Activated CD4-positive, alpha-beta T cell treated with anti-CD3 and anti-CD28 coated beads, Interleukin-2, amount 10 ng/mL, durations not matched to agents 7 days and 5 days (primary cell): ENCODE data around the gene ADGRG3. TPM values are rescaled to one million over a fixed set of nuclear protein-coding genes. Genes with fewer than 3 reads are reported as not detected.
"Not testable (repeated sequence)": the region's sequence is repeated elsewhere in the genome, so short reads cannot be mapped to it uniquely, and the experiment has no call there.

Source experiments
- CTCF ChIA-PET: fragments of 350-600 bp; sonication (Branson Sonifier 250); formaldehyde crosslinking; loops from one replicate; lab custom pipeline; 2021; ENCODE audit warnings: antibody characterized with exemption; lab: Charles Lee
- POLR2A ChIA-PET: fragments of 350-600 bp; sonication (Branson Sonifier 250); formaldehyde crosslinking; loops from one replicate; lab custom pipeline; 2021; ENCODE audit warnings: antibody characterized with exemption; lab: Charles Lee
- DNase-seq: peaks from one replicate; pipeline ENCODE4 v3.0.0-alpha.2; 2020
- H3K27ac Mint-ChIP-seq: one replicate; pipeline ENCODE4 v1.8.0; 2021; ENCODE audit warnings: mild to moderate bottlenecking, moderate library complexity, mixed read lengths
- H3K27me3 Mint-ChIP-seq: one replicate; pipeline ENCODE4 v1.8.0; 2021; ENCODE audit warnings: mixed read lengths
- H3K36me3 Mint-ChIP-seq: one replicate; pipeline ENCODE4 v1.8.0; 2021; ENCODE audit warnings: low read depth, mixed read lengths
- H3K4me1 Mint-ChIP-seq: one replicate; pipeline ENCODE4 v1.8.0; 2021; ENCODE audit warnings: mixed read lengths
- H3K4me3 Mint-ChIP-seq: one replicate; pipeline ENCODE4 v1.8.0; 2021; ENCODE audit warnings: mild to moderate bottlenecking, moderate library complexity, mixed read lengths
- H3K9me3 Mint-ChIP-seq: one replicate; pipeline ENCODE4 v1.8.0; 2021; ENCODE audit warnings: mixed read lengths
- total RNA-seq, 2 experiments: library from RNA; stranded (reverse); gene quantifications; one replicate each; pipeline ENCODE4 v1.2.3, GENCODE V29; 2021

Gene ADGRG3
- total RNA-seq, 2 experiments from 2014 or later, result not detected

GRCh38 chr16:57729182-57729484 is 61.0 kb downstream of the ADGRG3 start:
- no peak for DNase-seq
- ChIA-PET CTCF (no interaction called here), POLR2A (no interaction called here)
- H3K27ac Mint-ChIP-seq, result no peak overlapping the region
- H3K27me3 Mint-ChIP-seq, result no peaks in the 10 kb centered on the region
- no peak overlapping the region for H3K4me3 Mint-ChIP-seq
- H3K36me3 Mint-ChIP-seq, result peaks cover 9% of the 10 kb centered on the region
- H3K4me1 Mint-ChIP-seq, result no peaks in the 10 kb centered on the region
- H3K9me3 Mint-ChIP-seq, result peaks cover 16% of the 10 kb centered on the region

GRCh38 chr16:57729852-57730251 is 61.7 kb downstream of the ADGRG3 start:
- DNase-seq, POLR2A ChIA-PET, H3K27me3 Mint-ChIP-seq, H3K4me1 Mint-ChIP-seq, H3K4me3 Mint-ChIP-seq, H3K27ac Mint-ChIP-seq, H3K36me3 Mint-ChIP-seq: not testable (repeated sequence)
- CTCF ChIA-PET, result interaction anchor here (1.0 kb wide), 1 partner anchor 8 kb away, joined by 3 read pairs; no protein-coding TSS in a partner anchor
- peaks cover 16% of the 10 kb centered on the region for H3K9me3 Mint-ChIP-seq

GRCh38 chr16:57730771-57731730 is 62.9 kb downstream of the ADGRG3 start:
- H3K27ac Mint-ChIP-seq, result no peak overlapping the region
- H3K4me3 Mint-ChIP-seq, result no peak overlapping the region
- H3K36me3 Mint-ChIP-seq, result peaks cover 12% of the 10 kb centered on the region
- no peaks in the 10 kb centered on the region for H3K27me3 Mint-ChIP-seq
- ChIA-PET POLR2A (no interaction called here), CTCF (interaction anchor here (0.6 to 1.0 kb wide), 2 partner anchors 9 to 1147 kb away, joined by 3 read pairs; no protein-coding TSS in a partner anchor)
- H3K9me3 Mint-ChIP-seq, result peaks cover 16% of the 10 kb centered on the region
- no peak for DNase-seq
- H3K4me1 Mint-ChIP-seq, result peaks cover 6% of the 10 kb centered on the region

GRCh38 chr16:57732037-57732436 is 63.9 kb downstream of the ADGRG3 start:
- Mint-ChIP-seq H3K4me1 (peaks cover 15% of the 10 kb centered on the region), H3K36me3 (peaks cover 12% of the 10 kb centered on the region), H3K27me3 (no peaks in the 10 kb centered on the region), H3K9me3 (peaks cover 16% of the 10 kb centered on the region), H3K4me3 (no peak overlapping the region), H3K27ac (no peak overlapping the region)
- CTCF ChIA-PET, result interaction anchor here (0.6 kb wide), 1 partner anchor 1820 kb away, joined by 4 read pairs; no protein-coding TSS in a partner anchor
- POLR2A ChIA-PET, result no interaction called here
- DNase-seq, result no peak

GRCh38 chr16:57732714-57733113 is 64.6 kb downstream of the ADGRG3 start:
- DNase-seq, result no peak
- ChIA-PET POLR2A (no interaction called here), CTCF (no interaction called here)
- Mint-ChIP-seq H3K27ac (no peak overlapping the region), H3K4me3 (no peak overlapping the region), H3K4me1 (peaks cover 22% of the 10 kb centered on the region), H3K36me3 (peaks cover 12% of the 10 kb centered on the region), H3K27me3 (no peaks in the 10 kb centered on the region), H3K9me3 (peaks cover 16% of the 10 kb centered on the region)

GRCh38 chr16:57734308-57734924 is 66.3 kb downstream of the ADGRG3 start:
- ChIA-PET POLR2A (no interaction called here), CTCF (interaction anchor here (1.6 to 2.9 kb wide), 5 partner anchors 10 to 287 kb away, joined by 3 to 14 read pairs (median 5); partner anchors contain the start of genes CIAPIN1 and COQ9)
- H3K4me1 Mint-ChIP-seq, result peaks cover 27% of the 10 kb centered on the region
- H3K27me3 Mint-ChIP-seq, result no peaks in the 10 kb centered on the region
- peaks cover 16% of the 10 kb centered on the region for H3K9me3 Mint-ChIP-seq
- peaks cover 14% of the 10 kb centered on the region for H3K36me3 Mint-ChIP-seq
- no peak for DNase-seq
- peak overlapping the region; percentile 92 for H3K27ac Mint-ChIP-seq
- peak overlapping the region; percentile 98 for H3K4me3 Mint-ChIP-seq

GRCh38 chr16:57734925-57735754 is 67.0 kb downstream of the ADGRG3 start:
- Mint-ChIP-seq H3K27ac (peak overlapping the region; percentile 92), H3K27me3 (no peaks in the 10 kb centered on the region), H3K9me3 (peaks cover 16% of the 10 kb centered on the region), H3K36me3 (peaks cover 14% of the 10 kb centered on the region), H3K4me1 (peaks cover 27% of the 10 kb centered on the region), H3K4me3 (peak overlapping the region; percentile 98)
- CTCF ChIA-PET, result interaction anchor here (0.7 to 2.9 kb wide), 16 partner anchors 8 to 288 kb away, joined by 3 to 14 read pairs (median 3); partner anchors contain the start of genes CIAPIN1 and COQ9
- POLR2A ChIA-PET, result interaction anchor here (0.7 kb wide), 1 partner anchor 59 kb away, joined by 3 read pairs; no protein-coding TSS in a partner anchor
- peak; percentile 99 for DNase-seq

- H3K9me3 Mint-ChIP-seq, result peaks cover 16% of the 10 kb centered on the region
- H3K4me3 Mint-ChIP-seq, result peak within 1 kb of the TSS; percentile 98
- H3K27ac Mint-ChIP-seq, result peak within 1 kb of the TSS; percentile 92
- H3K27me3 Mint-ChIP-seq, result no peaks in the 10 kb centered on the region
- DNase-seq, result no peak
- ChIA-PET CTCF (interaction anchor here (0.6 to 2.9 kb wide), 21 partner anchors 9 to 288 kb away, joined by 3 to 14 read pairs (median 3); partner anchors contain the start of genes CIAPIN1 and COQ9), POLR2A (no interaction called here)
- H3K4me1 Mint-ChIP-seq, result peaks cover 27% of the 10 kb centered on the region
- peaks cover 14% of the 10 kb centered on the region for H3K36me3 Mint-ChIP-seq
Measured at GRCh38 chr16:57735755-57736418, 67.8 kb downstream of the ADGRG3 start, which contains the start of gene KATNB1. Gene KATNB1, plus strand, starts transcription at chr16:57735770. Its CDS starts 1,474 bp downstream, at chr16:57737244.

GRCh38 chr16:57736419-57737351 is 68.6 kb downstream of the ADGRG3 start:
- Mint-ChIP-seq H3K36me3 (peaks cover 14% of the 10 kb centered on the region), H3K4me3 (peak overlapping the region; percentile 98), H3K4me1 (peaks cover 27% of the 10 kb centered on the region), H3K27me3 (no peaks in the 10 kb centered on the region), H3K9me3 (peaks cover 16% of the 10 kb centered on the region), H3K27ac (peak overlapping the region; percentile 92)
- ChIA-PET CTCF (interaction anchor here (0.6 to 2.9 kb wide), 15 partner anchors 10 to 185 kb away, joined by 3 to 14 read pairs (median 4); no protein-coding TSS in a partner anchor), POLR2A (no interaction called here)
- DNase-seq, result peak; percentile 66

GRCh38 chr16:57738844-57739243 is 70.7 kb downstream of the ADGRG3 start:
- ChIA-PET CTCF (interaction anchor here (0.9 kb wide), 1 partner anchor 70 kb away, joined by 3 read pairs; no protein-coding TSS in a partner anchor), POLR2A (no interaction called here)
- H3K27ac Mint-ChIP-seq, result peak overlapping the region; percentile 60
- peaks cover 5% of the 10 kb centered on the region for H3K36me3 Mint-ChIP-seq
- H3K4me3 Mint-ChIP-seq, result no peak overlapping the region
- H3K9me3 Mint-ChIP-seq, result no peaks in the 10 kb centered on the region
- DNase-seq, result no peak
- H3K4me1 Mint-ChIP-seq, result peaks cover 27% of the 10 kb centered on the region
- no peaks in the 10 kb centered on the region for H3K27me3 Mint-ChIP-seq
